ENCODE data around the gene NUP93. TPM values are rescaled to one million over a fixed set of nuclear protein-coding genes. Genes with fewer than 3 reads are reported as not detected.

NUP93 gene
- total RNA-seq, 1 experiment from 2014 or later, result 165 TPM

DNA sequence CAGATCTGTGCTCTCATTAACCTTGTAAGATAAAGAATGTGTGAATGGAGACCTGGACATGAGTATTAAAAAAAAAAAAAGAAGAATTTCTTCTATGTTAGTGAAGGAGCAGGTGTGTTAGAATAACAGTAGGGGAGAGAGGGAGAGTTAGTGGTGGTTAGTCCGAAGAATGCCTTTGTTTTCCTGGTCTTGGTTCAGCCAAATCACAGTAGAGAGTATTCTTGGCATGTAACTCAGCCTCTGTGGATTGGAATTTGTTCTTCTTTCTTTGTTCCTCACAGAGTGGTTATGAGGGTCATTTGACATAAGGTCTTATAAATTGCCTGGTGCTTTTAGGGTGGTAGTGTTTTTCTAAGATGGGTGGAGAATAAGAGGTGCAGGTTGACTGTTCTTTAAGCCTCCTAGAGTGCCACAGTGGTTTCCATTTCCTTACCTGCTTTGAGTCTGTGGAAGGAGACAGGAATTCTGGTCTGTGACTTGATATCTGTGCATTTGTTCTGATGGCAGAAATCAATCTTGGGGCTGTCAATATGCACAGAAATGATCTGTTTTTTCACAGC, 17.6 kb downstream of the NUP93 start:
- Histone ChIP-seq H3K79me1 (ENCODE audit: insufficient read depth, low read depth, low read length, poor library complexity, severe bottlenecking) (no peaks in the 10 kb centered on the region), H2AFZ (ENCODE audit: low read length) (no peak overlapping the region), H2BK12ac (ENCODE audit: insufficient read length, low read depth, low read length) (no peak overlapping the region), H2AK5ac (ENCODE audit: insufficient read length, low read length) (no peak overlapping the region), H4K20me1 (ENCODE audit: control insufficient read depth, insufficient read depth, insufficient read length) (no peaks in the 10 kb centered on the region), H3T11ph (ENCODE audit: low read length) (no peak overlapping the region), H4K5ac (ENCODE audit: insufficient read length, low read depth, low read length) (no peak overlapping the region), H3K4me1 (ENCODE audit: insufficient read depth, low read length) (peaks cover 10% of the 10 kb centered on the region; the same call in 1 of the 2 replicates), H3K27ac (ENCODE audit: insufficient read length, low read depth, low read length) (no peak overlapping the region), H3K23ac (ENCODE audit: insufficient read length, low read depth, low read length) (no peak overlapping the region), H3K9me3 (ENCODE audit: control insufficient read depth, low read depth, low read length) (no peaks in the 10 kb centered on the region), H2BK5ac (ENCODE audit: insufficient read length, low read length) (no peak overlapping the region), H2BK15ac (ENCODE audit: low read depth, low read length) (no peak overlapping the region), H3K18ac (ENCODE audit: insufficient read length, low read depth, low read length) (no peak overlapping the region), H4K8ac (replicated peaks; ENCODE audit: insufficient read length, low read depth, low read length) (no peak overlapping the region), H3K27me3 (ENCODE audit: insufficient read depth, low read length) (no peaks in the 10 kb centered on the region), H4K91ac (ENCODE audit: insufficient read length, low read depth, low read length) (peak overlapping the region; percentile 6), H3K4me2 (ENCODE audit: insufficient read depth, insufficient read length, low read length) (no peak overlapping the region), H3K9ac (ENCODE audit: extremely low read depth, insufficient read length, low read length) (no peak overlapping the region), H2BK120ac (ENCODE audit: low read depth, low read length, poor library complexity, severe bottlenecking) (no peak overlapping the region), H2BK20ac (ENCODE audit: low read depth, low read length, poor library complexity, severe bottlenecking) (no peak overlapping the region), H3K23me2 (ENCODE audit: insufficient read length, low read depth, low read length, poor library complexity, severe bottlenecking) (no peaks in the 10 kb centered on the region), H3K4ac (ENCODE audit: low read depth, low read length) (no peak overlapping the region), H3K79me2 (ENCODE audit: insufficient read depth, low read length) (peaks cover 5% of the 10 kb centered on the region; the same call in 1 of the 2 replicates), H3K56ac (ENCODE audit: insufficient read length, low read depth, low read length) (no peak overlapping the region), H3K14ac (ENCODE audit: insufficient read depth, low read length) (no peak overlapping the region)
- no peaks in the 10 kb centered on the region for H3K9me3 Mint-ChIP-seq
- H3K36me3 Mint-ChIP-seq (ENCODE audit: insufficient read depth in 1 of 3, low read depth in 3 of 3), result peaks cover 23 to 28% (median 24%) of the 10 kb centered on the region in 3 experiments; a peak in 6 of 7 replicates
- WGBS (ENCODE audit: extremely low coverage, insufficient read length, low lambda C conversion rate), result no CpG with 5 or more reads among the region's 1 CpG
- TF ChIP-seq, protein P1, sequence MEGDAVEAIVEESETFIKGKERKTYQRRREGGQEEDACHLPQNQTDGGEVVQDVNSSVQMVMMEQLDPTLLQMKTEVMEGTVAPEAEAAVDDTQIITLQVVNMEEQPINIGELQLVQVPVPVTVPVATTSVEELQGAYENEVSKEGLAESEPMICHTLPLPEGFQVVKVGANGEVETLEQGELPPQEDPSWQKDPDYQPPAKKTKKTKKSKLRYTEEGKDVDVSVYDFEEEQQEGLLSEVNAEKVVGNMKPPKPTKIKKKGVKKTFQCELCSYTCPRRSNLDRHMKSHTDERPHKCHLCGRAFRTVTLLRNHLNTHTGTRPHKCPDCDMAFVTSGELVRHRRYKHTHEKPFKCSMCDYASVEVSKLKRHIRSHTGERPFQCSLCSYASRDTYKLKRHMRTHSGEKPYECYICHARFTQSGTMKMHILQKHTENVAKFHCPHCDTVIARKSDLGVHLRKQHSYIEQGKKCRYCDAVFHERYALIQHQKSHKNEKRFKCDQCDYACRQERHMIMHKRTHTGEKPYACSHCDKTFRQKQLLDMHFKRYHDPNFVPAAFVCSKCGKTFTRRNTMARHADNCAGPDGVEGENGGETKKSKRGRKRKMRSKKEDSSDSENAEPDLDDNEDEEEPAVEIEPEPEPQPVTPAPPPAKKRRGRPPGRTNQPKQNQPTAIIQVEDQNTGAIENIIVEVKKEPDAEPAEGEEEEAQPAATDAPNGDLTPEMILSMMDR (conservative IDR thresholded peaks at IDR 0.05), result no peak
- peak overlapping the region in 2 of 3 experiments; percentile 46 to 57; a peak in 4 of 7 replicates for H3K27ac Mint-ChIP-seq
- H3K4me1 Mint-ChIP-seq, result peaks cover 38 to 39% of the 10 kb centered on the region in 2 experiments
- no peaks in the 10 kb centered on the region for H3K27me3 Mint-ChIP-seq (ENCODE audit: low read depth)
- no peak for DNase-seq
- no peak overlapping the region for H3K4me3 Mint-ChIP-seq

Data from H9 (cell line).